Stomach (tissue), 4 donors: ENCODE measurements around the gene CIB4.

Experiments
- POLR2AphosphoS5 ChIP-seq, 3 donors: sonication (generic); formaldehyde crosslinking; IDR thresholded peaks; one replicate each; pipeline ENCODE4 v1.6.1; 2016; ENCODE audit warnings: antibody characterized with exemption in 3 of 3
- TF ChIP-seq, protein P1 (sequence below), 7 experiments: fragments of 450-650 bp in 4 of 7; fragments of 200-600 bp in 3 of 7; sonication (generic) in 3 of 7; IDR thresholded peaks; one replicate each; pipeline ENCODE4 v1.5.1; 2016 to 2019; ENCODE audit warnings: antibody characterized with exemption in 7 of 7, control low read depth in 2 of 7, mild to moderate bottlenecking in 1 of 7

DNA sequence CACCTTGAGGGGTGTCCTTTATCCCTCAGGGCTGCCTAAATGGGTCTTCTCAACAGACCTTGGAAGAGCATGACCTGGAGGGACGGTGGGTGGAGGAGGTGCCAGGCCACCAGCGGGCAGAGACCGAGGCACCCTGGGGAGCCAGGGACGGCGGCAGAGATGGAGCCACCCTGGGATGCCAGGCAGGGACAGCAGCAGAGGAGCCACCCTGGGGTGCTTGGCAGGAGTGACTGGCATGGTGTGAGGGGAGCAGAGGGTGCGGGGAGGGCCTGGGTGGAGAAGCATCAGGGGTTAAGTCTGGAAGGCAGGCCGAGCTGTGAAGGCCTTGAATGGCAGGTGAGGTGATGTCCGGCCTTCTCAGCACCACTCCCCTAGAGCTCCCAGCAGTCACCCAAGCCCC is 56.1 kb downstream of the CIB4 start:
- TF ChIP-seq, protein P1, sequence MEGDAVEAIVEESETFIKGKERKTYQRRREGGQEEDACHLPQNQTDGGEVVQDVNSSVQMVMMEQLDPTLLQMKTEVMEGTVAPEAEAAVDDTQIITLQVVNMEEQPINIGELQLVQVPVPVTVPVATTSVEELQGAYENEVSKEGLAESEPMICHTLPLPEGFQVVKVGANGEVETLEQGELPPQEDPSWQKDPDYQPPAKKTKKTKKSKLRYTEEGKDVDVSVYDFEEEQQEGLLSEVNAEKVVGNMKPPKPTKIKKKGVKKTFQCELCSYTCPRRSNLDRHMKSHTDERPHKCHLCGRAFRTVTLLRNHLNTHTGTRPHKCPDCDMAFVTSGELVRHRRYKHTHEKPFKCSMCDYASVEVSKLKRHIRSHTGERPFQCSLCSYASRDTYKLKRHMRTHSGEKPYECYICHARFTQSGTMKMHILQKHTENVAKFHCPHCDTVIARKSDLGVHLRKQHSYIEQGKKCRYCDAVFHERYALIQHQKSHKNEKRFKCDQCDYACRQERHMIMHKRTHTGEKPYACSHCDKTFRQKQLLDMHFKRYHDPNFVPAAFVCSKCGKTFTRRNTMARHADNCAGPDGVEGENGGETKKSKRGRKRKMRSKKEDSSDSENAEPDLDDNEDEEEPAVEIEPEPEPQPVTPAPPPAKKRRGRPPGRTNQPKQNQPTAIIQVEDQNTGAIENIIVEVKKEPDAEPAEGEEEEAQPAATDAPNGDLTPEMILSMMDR (IDR thresholded peaks at IDR 0.05) = no peak
- TF ChIP-seq POLR2AphosphoS5 (IDR thresholded peaks at IDR 0.05) = no peak
